Osteocyte (in vitro differentiated cells): ENCODE results near the gene H3-3A. TPM values are rescaled to one million over a fixed set of nuclear protein-coding genes. Genes with fewer than 3 reads are reported as not detected.

Experiments used
- DNase-seq: peaks from one replicate; pipeline ENCODE4 v3.0.0; 2021; ENCODE audit warnings: mixed read lengths; ENCODE audit not compliant: unreplicated experiment; ENCODE audit errors: extremely low spot score
- H3K27ac Mint-ChIP-seq: one replicate; pipeline ENCODE4 v1.8.0; 2021; ENCODE audit warnings: mild to moderate bottlenecking, mixed read lengths; ENCODE audit not compliant: unreplicated experiment
- H3K27me3 Mint-ChIP-seq: one replicate; pipeline ENCODE4 v1.8.0; 2021; ENCODE audit warnings: mixed read lengths; ENCODE audit not compliant: unreplicated experiment
- H3K36me3 Mint-ChIP-seq: one replicate; pipeline ENCODE4 v1.8.0; 2021; ENCODE audit warnings: mixed read lengths; ENCODE audit not compliant: unreplicated experiment
- H3K4me1 Mint-ChIP-seq: one replicate; pipeline ENCODE4 v1.8.0; 2021; ENCODE audit warnings: mixed read lengths; ENCODE audit not compliant: unreplicated experiment
- H3K4me3 Mint-ChIP-seq: one replicate; pipeline ENCODE4 v1.8.0; 2021; ENCODE audit warnings: mild to moderate bottlenecking, moderate library complexity, mixed read lengths; ENCODE audit not compliant: unreplicated experiment
- H3K9me3 Mint-ChIP-seq: one replicate; pipeline ENCODE4 v1.8.0; 2021; ENCODE audit warnings: mixed read lengths; ENCODE audit not compliant: unreplicated experiment
- total RNA-seq: library from RNA; stranded (reverse); gene quantifications from 2 replicates; pipeline ENCODE4 v1.2.1, GENCODE V29; 2021
- TF ChIP-seq, protein P1 (sequence below): fragments of 200-600 bp; sonication (generic); IDR thresholded peaks from 2 replicates; pipeline ENCODE4 v1.5.0; 2021; ENCODE audit warnings: antibody characterized with exemption, mild to moderate bottlenecking, moderate library complexity

H3-3A gene
- total RNA-seq, 1 donor from 2014 or later, result 524 TPM

DNA sequence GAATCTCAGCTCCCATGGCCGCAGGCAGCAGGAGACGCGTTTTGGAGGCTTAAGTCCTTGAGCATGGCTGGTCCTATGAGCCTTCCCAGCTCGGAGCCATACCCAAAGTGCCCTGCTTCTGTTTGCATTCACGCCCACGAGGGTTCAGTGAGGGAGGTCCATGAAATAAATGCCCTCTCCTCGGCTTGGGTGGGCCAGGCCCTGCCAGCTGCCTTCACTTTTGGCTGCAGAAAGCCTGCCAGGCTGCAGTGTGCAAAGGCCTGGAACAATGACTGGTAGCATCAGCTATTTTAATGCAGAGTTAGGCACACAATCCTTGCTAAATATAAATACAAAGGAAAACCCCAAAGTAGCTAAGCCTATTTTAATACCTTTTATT is 49.4 kb downstream of the H3-3A start:
- no peak for DNase-seq
- Mint-ChIP-seq H3K36me3 (no peaks in the 10 kb centered on the region), H3K27me3 (no peaks in the 10 kb centered on the region), H3K4me1 (peaks cover 20% of the 10 kb centered on the region), H3K9me3 (no peaks in the 10 kb centered on the region), H3K27ac (no peak overlapping the region), H3K4me3 (no peak overlapping the region)
- TF ChIP-seq, protein P1, sequence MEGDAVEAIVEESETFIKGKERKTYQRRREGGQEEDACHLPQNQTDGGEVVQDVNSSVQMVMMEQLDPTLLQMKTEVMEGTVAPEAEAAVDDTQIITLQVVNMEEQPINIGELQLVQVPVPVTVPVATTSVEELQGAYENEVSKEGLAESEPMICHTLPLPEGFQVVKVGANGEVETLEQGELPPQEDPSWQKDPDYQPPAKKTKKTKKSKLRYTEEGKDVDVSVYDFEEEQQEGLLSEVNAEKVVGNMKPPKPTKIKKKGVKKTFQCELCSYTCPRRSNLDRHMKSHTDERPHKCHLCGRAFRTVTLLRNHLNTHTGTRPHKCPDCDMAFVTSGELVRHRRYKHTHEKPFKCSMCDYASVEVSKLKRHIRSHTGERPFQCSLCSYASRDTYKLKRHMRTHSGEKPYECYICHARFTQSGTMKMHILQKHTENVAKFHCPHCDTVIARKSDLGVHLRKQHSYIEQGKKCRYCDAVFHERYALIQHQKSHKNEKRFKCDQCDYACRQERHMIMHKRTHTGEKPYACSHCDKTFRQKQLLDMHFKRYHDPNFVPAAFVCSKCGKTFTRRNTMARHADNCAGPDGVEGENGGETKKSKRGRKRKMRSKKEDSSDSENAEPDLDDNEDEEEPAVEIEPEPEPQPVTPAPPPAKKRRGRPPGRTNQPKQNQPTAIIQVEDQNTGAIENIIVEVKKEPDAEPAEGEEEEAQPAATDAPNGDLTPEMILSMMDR, result no peak

DNA sequence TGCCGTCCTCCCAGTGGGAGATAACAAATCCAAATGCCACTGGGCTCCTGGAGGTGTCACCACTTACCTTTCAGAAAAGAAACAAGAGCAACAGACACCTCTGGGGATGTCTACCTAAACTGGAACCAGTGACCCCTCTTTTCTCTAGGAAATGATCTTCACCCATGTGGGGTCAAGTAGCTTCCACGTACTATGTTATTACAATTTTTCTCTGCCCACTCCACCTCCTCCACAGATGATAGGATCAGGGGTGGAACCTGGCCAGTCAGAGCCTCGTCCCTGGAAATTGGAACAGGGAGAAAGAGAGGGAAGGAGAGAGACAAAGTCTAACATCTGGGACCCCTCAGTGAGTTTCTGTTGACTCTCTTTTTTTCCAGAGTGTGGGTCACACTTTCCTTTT is 50.1 kb downstream of the H3-3A start:
- no peak overlapping the region for H3K27ac Mint-ChIP-seq
- DNase-seq, result no peak
- H3K4me1 Mint-ChIP-seq, result peaks cover 20% of the 10 kb centered on the region
- H3K9me3 Mint-ChIP-seq, result no peaks in the 10 kb centered on the region
- H3K4me3 Mint-ChIP-seq, result no peak overlapping the region
- TF ChIP-seq, protein P1, result no peak
- no peaks in the 10 kb centered on the region for H3K27me3 Mint-ChIP-seq
- H3K36me3 Mint-ChIP-seq, result no peaks in the 10 kb centered on the region

DNA sequence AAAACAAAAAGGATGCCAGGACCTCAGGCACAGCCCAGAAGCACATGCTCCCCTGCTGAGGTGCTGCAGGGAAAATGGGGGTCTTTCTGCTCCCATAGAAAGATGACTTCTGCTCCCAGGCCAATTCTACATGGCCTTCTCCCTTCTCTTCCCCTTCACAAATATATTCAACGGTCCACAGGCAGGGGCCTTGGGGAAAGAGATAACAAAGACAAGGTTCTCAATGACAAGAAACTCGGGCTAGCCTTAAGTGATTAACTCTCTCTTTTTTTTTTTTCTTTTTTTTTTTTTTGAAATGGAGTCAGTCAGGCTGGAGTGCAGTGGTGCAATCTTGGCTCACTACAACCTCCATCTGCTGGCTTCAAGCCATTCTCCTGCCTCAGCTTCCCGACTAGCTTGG is 54.2 kb downstream of the H3-3A start:
- no peak for DNase-seq
- Mint-ChIP-seq H3K27me3 (no peaks in the 10 kb centered on the region), H3K27ac (no peak overlapping the region), H3K4me3 (no peak overlapping the region), H3K9me3 (no peaks in the 10 kb centered on the region), H3K36me3 (no peaks in the 10 kb centered on the region), H3K4me1 (peaks cover 3% of the 10 kb centered on the region)
- TF ChIP-seq, protein P1, result no peak

DNA sequence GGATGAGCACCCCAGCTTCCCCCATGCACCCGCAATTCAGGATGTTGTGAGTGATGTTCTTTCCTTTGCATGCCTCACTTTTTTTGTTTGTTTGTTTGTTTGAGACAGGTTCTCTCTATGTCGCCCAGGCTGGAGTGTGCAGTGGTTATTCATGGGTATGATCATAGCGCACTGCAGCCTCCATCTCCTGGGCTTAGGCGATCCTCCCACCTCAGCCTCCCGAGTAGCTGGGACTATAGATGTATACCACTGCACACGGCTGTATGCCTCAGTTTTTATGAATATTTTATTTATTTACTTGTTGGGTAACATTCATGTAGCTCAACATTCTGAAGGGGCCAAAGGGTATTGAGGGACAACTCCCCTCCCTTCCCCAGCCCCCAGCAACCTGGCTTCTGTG is 54.8 kb downstream of the H3-3A start:
- no peak for DNase-seq
- no peaks in the 10 kb centered on the region for H3K27me3 Mint-ChIP-seq
- no peak overlapping the region for H3K4me3 Mint-ChIP-seq

DNA sequence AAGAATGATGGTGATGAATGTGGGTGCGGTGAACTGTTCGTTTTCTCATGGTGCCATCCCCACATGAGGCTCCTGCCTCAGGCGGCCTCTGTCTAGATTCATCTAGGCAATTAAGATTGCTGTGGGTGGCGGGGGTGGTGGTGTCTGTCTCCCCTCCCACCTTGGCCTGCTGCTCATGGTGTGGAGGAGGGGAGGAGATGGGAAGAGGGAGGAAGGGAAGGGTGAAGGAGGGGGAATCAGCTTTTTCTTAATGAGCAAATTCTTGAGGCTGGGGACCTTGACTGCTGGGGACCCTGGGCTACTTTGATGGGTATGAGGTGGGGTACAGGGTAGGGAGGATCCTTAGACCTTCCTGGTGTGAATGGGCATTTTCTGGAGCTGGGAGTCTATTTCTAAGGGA is 55.8 kb downstream of the H3-3A start:
- H3K36me3 Mint-ChIP-seq, result no peaks in the 10 kb centered on the region
- TF ChIP-seq, protein P1, result no peak
- peaks cover 6% of the 10 kb centered on the region for H3K4me1 Mint-ChIP-seq
- H3K27me3 Mint-ChIP-seq, result no peaks in the 10 kb centered on the region
- DNase-seq, result no peak
- H3K9me3 Mint-ChIP-seq, result no peaks in the 10 kb centered on the region
- H3K4me3 Mint-ChIP-seq, result no peak overlapping the region
- no peak overlapping the region for H3K27ac Mint-ChIP-seq

More for the DNA sequence above, 54.8 kb downstream of the H3-3A start:
- no peak overlapping the region for H3K27ac Mint-ChIP-seq
- H3K36me3 Mint-ChIP-seq, result no peaks in the 10 kb centered on the region
- no peaks in the 10 kb centered on the region for H3K9me3 Mint-ChIP-seq
- peaks cover 3% of the 10 kb centered on the region for H3K4me1 Mint-ChIP-seq
- TF ChIP-seq, protein P1, result no peak
